A549 (cell line): Measurements from ENCODE around the gene TBC1D10A.

ENCODE experiments used
- ATOH8 ChIP-seq: fragments of 250-450 bp; sonication (Bioruptor Pico); IDR thresholded peaks from 2 replicates; pipeline ENCODE4 v1.5.0; 2020; ENCODE audit warnings: low read depth, mild to moderate bottlenecking, moderate library complexity
- CHD2 ChIP-seq: fragments of 150-350 bp; IDR thresholded peaks from 2 replicates; pipeline ENCODE4 v1.6.1; 2014; ENCODE audit warnings: low read length; ENCODE audit not compliant: partially characterized antibody
- CHD4 ChIP-seq: fragments of 200-600 bp; sonication (generic); IDR thresholded peaks from 2 replicates; pipeline ENCODE4 v1.6.1; 2016; ENCODE audit warnings: antibody characterized with exemption, mild to moderate bottlenecking, borderline replicate concordance
- CTCF ChIP-seq: fragments of >200 bp; sonication (Bioruptor Twin); formaldehyde crosslinking; IDR thresholded peaks from 3 replicates; pipeline ENCODE4 v1.5.1; 2016
- EP300 ChIP-seq, 2 experiments: fragments of >200 bp; sonication (Bioruptor Twin); formaldehyde crosslinking; IDR thresholded peaks; 2 replicates in 1 of 2; 3 replicates in 1 of 2; pipeline ENCODE4 v1.6.1; 2016 to 2017
- FOSL2 ChIP-seq, 2 experiments: fragments of 450-650 bp in 1 of 2; fragments of >200 bp in 1 of 2; sonication (Bioruptor Twin) in 1 of 2; formaldehyde crosslinking; IDR thresholded peaks; 2 replicates each; pipeline versions ENCODE4 v1.5.0 to v1.6.1; 2016 to 2020; ENCODE audit warnings: mild to moderate bottlenecking in 1 of 2, moderate library complexity in 1 of 2
- JUNB ChIP-seq: fragments of >200 bp; sonication (Bioruptor Twin); formaldehyde crosslinking; IDR thresholded peaks from 2 replicates; pipeline ENCODE4 v1.6.1; 2016
- NR3C1 ChIP-seq: fragments of >200 bp; sonication (Bioruptor Twin); formaldehyde crosslinking; IDR thresholded peaks from 3 replicates; pipeline ENCODE4 v1.6.1; 2017
- POLR2A ChIP-seq: IDR thresholded peaks from 2 replicates; pipeline ENCODE4 v1.6.1; 2012; ENCODE audit warnings: mild to moderate bottlenecking, low read length
- RAD21 ChIP-seq, 2 experiments: fragments of >200 bp in 1 of 2; sonication (Bioruptor Twin) in 1 of 2; formaldehyde crosslinking in 1 of 2; IDR thresholded peaks in 1 of 2; conservative IDR thresholded peaks in 1 of 2; 2 replicates in 1 of 2; 3 replicates in 1 of 2; pipeline ENCODE4 v1.6.1; 2012 to 2018; ENCODE audit warnings: inconsistent platforms in 1 of 2
- RCOR1 ChIP-seq: fragments of 150-350 bp; IDR thresholded peaks from 2 replicates; pipeline ENCODE4 v1.6.1; 2014; ENCODE audit warnings: antibody characterized with exemption, low read length, low read depth
- SMC3 ChIP-seq: fragments of >200 bp; sonication (Bioruptor Twin); formaldehyde crosslinking; IDR thresholded peaks from 3 replicates; pipeline ENCODE4 v1.6.1; 2018; ENCODE audit warnings: inconsistent platforms

GRCh38 chr22:30294066-30294465 is 32.7 kb downstream of the TBC1D10A start:
- no peak for TF ChIP-seq ATOH8 (CRISPR knock-in tag)
- TF ChIP-seq RAD21 (conservative IDR thresholded peaks at IDR 0.05 in 1 of 2, IDR thresholded peaks at IDR 0.05 in 1 of 2), result no peak
- no peak for TF ChIP-seq CTCF
- no peak for TF ChIP-seq EP300 (IDR thresholded peaks at IDR 0.05)
- no peak for TF ChIP-seq JUNB
- TF ChIP-seq NR3C1, result no peak
- TF ChIP-seq POLR2A, result no peak
- TF ChIP-seq RCOR1, result no peak
- no peak for TF ChIP-seq SMC3
- TF ChIP-seq FOSL2 (IDR thresholded peaks at IDR 0.05), result no peak
- no peak for TF ChIP-seq FOSL2 (CRISPR knock-in tag; IDR thresholded peaks at IDR 0.05)
- no peak for TF ChIP-seq CHD4
- no peak for TF ChIP-seq CHD2
